HG02610 (cell line): Measurements from ENCODE around the gene ZFAND5.

Source experiments
- ATAC-seq: cut with Tn5 transposase; IDR thresholded peaks from one replicate; pipeline ENCODE4 v1.9.1; 2021; ENCODE audit warnings: mild to moderate bottlenecking, moderate library complexity; ENCODE audit not compliant: unreplicated experiment

Gene ZFAND5

DNA sequence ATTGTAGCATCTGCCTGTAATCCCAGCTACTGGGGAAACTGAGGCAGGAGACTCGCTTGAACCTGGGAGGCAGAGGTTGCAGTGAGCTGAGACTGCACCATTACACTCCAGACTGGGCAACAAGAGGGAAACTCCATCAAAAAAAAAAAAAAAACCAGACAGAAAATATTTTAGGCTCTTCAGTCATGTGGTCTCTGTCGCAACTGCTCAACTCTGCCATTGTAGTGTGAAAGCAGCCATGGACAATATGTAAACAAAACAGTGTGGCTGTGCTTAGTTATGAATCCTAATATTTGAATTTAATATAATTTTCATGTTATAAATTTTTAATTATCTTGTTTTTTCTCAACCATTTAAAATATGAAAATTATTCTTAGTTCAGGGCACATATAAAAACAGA is 38.4 kb downstream of the ZFAND5 start:
- ATAC-seq, result no peak

GRCh38 chr9:72324974-72325373 is 40.0 kb downstream of the ZFAND5 start:
- ATAC-seq, result no peak

- no peak for ATAC-seq
Observed at GRCh38 chr9:72322678-72323077, 42.3 kb downstream of the ZFAND5 start.

DNA sequence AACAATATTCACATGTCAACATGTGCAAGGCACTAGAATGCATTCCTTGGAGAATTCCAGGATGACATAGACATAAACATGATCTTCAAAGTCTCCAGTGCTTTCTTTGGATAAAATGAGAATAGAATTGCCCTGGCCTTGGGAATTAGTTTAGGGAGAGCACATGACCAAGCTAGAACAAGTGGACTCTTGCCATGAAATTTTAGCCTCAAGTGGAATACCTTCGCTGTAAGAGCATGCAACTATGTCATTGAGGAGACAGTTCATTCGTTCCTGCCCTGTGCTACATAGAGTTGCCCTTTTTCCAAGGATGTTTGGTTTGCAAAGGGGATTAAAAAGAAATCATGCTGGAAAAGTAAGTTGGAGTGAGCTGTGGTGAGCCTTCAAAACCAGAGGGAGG is 42.7 kb downstream of the ZFAND5 start:
- no peak for ATAC-seq

GRCh38 chr9:72315510-72316311 is 49.3 kb downstream of the ZFAND5 start:
- no peak for ATAC-seq

DNA sequence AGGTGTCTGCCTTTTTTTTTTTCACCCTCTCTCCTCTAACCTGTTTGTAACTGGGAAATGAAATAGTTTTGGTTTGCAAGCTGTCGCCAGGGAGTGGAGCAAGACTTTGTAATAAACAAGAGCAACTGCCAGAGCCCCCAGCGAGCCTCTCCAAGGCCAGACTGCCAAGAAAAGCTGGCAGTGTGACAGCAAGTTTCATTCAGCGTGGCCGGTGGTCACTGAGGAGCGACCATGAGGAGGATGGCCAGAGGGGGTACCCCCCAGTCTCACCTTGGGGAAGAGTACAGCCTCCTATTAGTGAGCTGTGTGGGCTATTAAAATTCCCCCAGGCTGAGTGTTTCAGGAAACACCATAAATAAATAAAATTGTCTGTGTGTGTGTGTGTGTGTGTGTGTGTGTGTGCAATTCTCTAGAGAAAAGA is 49.9 kb downstream of the ZFAND5 start:
- no peak for ATAC-seq

GRCh38 chr9:72313507-72313906 is 51.5 kb downstream of the ZFAND5 start:
- no peak for ATAC-seq

- ATAC-seq, result no peak
Observed at GRCh38 chr9:72312386-72312987, 52.5 kb downstream of the ZFAND5 start.

DNA sequence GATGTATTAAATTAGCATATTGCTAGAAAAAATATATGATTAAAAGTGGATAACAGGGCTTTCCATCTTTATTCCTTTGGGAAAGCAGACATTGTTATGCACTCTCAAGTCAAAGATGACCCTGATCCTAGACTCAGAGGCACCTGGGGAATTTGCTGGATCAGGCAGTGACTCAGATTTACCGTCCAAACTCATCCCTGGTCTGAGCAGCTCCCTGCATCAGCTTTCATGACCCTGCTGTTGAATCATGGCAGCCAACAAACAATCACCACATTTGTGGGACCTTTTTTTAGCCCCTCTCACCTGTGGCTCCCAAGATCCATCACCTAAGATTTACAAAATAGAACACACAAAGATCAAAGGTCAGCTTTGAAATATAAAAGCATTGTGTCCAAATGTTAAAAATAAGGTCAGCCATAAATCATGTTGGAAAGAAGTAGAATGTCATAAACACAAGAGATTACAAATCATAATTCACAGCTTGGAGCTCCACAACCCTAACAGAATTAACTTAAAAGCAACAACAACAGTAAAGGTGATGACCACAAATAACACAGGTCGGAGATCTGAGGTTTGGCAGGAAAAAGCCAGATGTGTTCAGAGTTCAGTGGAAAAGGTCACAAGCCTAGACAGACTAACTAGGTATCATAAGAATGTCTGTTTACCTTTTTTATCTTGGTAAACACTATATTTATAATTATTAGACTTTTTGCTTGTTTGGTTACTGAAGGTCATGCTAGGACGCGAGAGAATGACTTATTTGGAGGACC is 55.5 kb downstream of the ZFAND5 start:
- no peak for ATAC-seq

- ATAC-seq, result no peak
Observed at GRCh38 chr9:72306761-72307160, 58.2 kb downstream of the ZFAND5 start.

DNA sequence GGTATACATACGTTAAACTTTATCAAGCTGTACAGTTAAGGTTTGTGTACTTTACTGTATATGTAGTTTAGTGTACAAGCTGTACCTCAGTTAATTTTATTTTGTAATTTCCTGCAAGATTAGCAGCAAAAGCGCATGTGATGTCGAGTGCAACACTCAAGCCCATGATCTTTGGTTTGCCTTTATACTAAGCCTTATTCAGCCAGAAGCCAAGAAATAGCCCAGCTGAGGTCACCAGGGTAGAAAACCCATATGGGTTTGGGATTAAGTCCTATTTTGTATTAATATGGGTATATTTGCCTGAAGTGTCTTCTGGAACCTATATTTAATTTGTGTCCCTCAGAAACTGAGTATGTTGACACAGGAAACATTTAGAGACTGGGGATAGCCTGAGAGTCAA is 59.3 kb downstream of the ZFAND5 start:
- ATAC-seq, result no peak

DNA sequence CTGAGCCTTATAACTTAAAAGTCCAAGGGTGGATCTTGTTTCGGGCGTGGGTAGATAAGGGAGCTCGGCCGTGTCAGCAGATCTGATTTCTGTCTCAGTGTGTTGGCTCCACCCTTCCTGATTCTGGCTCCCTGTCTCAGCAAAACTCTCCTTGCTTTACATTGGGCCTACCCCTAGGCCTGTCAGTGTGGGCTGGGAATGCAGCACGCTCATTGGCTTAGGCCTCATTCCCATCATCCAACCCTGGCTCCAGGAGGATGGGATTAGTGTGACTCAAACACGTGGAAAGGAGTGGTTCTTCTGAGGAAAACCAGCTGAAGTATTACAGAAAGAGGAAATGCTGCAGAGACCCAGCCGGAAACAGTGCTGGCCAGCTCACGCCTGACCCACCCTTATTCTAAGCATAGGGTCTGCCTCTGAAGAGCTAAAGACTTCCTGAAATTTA is 59.9 kb downstream of the ZFAND5 start:
- peak; percentile 62 for ATAC-seq

DNA sequence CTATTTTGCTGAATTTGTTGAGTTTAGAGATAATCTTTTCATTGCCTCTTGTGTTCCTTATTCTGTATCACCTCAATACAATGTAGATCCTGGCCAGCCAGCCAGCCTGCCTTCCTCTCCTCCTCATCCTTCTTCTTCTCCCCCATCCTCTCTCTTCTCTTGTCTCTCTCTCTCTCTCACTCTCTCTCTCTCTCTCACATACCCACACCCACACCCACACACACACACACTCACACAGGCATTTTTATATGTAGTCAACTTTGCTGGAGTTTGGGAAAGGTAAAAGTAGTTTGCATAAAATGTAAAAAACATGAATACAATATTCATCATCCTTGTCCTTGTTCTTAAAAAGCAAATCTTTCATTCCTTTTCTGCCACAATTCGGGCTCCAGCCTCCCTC is 60.5 kb downstream of the ZFAND5 start:
- ATAC-seq, result no peak
